NCI-H187 treated with DMSO at 0.1 percent for 48 hours (cell line): ENCODE data around the gene CNEP1R1.

Experiments used
- DNase-seq: peaks from one replicate; lab custom pipeline; 2025; lab: John Stamatoyannopoulos, UW

CNEP1R1 gene

GRCh38 chr16:50017553-50017952 is 7.5 kb upstream of the CNEP1R1 start:
- no peak for DNase-seq

GRCh38 chr16:50021544-50021943 is 3.5 kb upstream of the CNEP1R1 start:
- DNase-seq = no peak

GRCh38 chr16:50023641-50024040 is 1.4 kb upstream of the CNEP1R1 start:
- no peak for DNase-seq

- no peak for DNase-seq
Measured at GRCh38 chr16:50024207-50024606, 818 bp upstream of the CNEP1R1 start.

GRCh38 chr16:50025537-50025931 is 509 bp downstream of the CNEP1R1 start:
- no peak for DNase-seq

- DNase-seq = no peak
Measured at GRCh38 chr16:50027829-50028228, 2.8 kb downstream of the CNEP1R1 start.

- DNase-seq = no peak
Measured at GRCh38 chr16:50035468-50035992, 10.5 kb downstream of the CNEP1R1 start.

- no peak for DNase-seq
Measured at GRCh38 chr16:50036426-50036825, 11.4 kb downstream of the CNEP1R1 start.

- no peak for DNase-seq
Measured at GRCh38 chr16:50037662-50038220, 12.7 kb downstream of the CNEP1R1 start.

GRCh38 chr16:50038286-50038685 is 13.3 kb downstream of the CNEP1R1 start:
- no peak for DNase-seq

GRCh38 chr16:50038756-50039529 is 13.9 kb downstream of the CNEP1R1 start:
- DNase-seq = no peak

- no peak for DNase-seq
Measured at GRCh38 chr16:50040018-50040417, 15.0 kb downstream of the CNEP1R1 start.

GRCh38 chr16:50040710-50041109 is 15.7 kb downstream of the CNEP1R1 start:
- DNase-seq = no peak

GRCh38 chr16:50043358-50043757 is 18.3 kb downstream of the CNEP1R1 start:
- no peak for DNase-seq

- DNase-seq = no peak
Measured at GRCh38 chr16:50045412-50045811, 20.4 kb downstream of the CNEP1R1 start.

GRCh38 chr16:50046853-50047252 is 21.8 kb downstream of the CNEP1R1 start:
- DNase-seq = no peak

GRCh38 chr16:50047864-50048263 is 22.8 kb downstream of the CNEP1R1 start:
- DNase-seq = no peak

GRCh38 chr16:50050802-50051201 is 25.8 kb downstream of the CNEP1R1 start:
- DNase-seq = no peak

- DNase-seq = no peak
Measured at GRCh38 chr16:50056226-50056625, 31.2 kb downstream of the CNEP1R1 start.

- DNase-seq = no peak
Measured at GRCh38 chr16:50058091-50058771, 33.2 kb downstream of the CNEP1R1 start.

- no peak for DNase-seq
Measured at GRCh38 chr16:50059111-50059510, 34.1 kb downstream of the CNEP1R1 start.

- no peak for DNase-seq
Measured at GRCh38 chr16:50059669-50060068, 34.6 kb downstream of the CNEP1R1 start.

GRCh38 chr16:50061326-50061725 is 36.3 kb downstream of the CNEP1R1 start:
- DNase-seq = no peak
